Left kidney (tissue), 2 donors: Measurements from ENCODE around the gene DYSF. TPM values are rescaled to one million over a fixed set of nuclear protein-coding genes. Genes with fewer than 3 reads are reported as not detected.
"Not testable (repeated sequence)": the region's sequence is repeated elsewhere in the genome, so short reads cannot be mapped to it uniquely, and the experiment has no call there.

Experiments
- DNase-seq: peaks from one replicate; pipeline ENCODE4 v3.0.0-alpha.2; 2013
- polyA plus RNA-seq: library from polyadenylated mRNA; unstranded; fragments of 120-200 nt; gene quantifications from one replicate; pipeline ENCODE4 v1.2.1, GENCODE V29; 2013; ENCODE audit not compliant: insufficient read length

The DYSF gene
- polyA plus RNA-seq, 1 donor: 15.4 TPM

DNA sequence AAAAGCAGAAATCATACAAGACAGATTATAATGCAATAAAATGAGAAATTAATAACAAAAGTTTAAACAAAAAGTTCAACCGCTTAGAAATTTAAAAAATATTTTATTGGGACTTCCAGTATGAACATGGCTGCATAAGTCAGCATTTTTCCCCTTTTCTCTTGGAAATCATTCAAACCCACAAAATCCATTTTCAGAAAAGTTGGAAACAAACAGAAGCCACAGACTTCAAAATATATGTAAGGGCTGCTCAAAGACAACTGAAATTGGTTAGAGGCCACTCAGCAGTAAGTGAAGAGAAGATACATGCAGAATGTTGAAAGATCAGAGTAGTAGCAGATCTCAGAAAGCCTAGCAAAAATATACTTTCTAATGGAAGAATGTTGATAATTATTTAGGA is 194.0 kb downstream of the DYSF start:
- DNase-seq: no peak

DNA sequence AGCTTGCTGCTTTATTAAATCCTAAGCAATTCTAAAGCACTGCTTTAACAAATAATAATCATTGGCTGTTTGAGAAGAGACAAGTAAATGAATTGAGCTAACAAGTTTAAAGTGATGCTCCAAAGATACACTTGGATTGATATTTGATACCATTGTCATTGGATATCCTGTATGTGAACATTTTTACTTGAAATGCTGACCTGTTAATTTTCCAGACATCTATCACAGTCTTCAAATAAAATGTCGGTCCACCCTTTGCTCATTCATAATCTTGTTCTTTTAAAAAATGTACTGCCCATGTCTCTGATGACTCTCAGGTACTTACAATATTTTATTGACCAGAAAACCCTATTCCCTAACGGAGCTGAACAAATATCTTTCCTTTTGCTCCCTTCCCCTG is 202.1 kb downstream of the DYSF start:
- DNase-seq: no peak

DNA sequence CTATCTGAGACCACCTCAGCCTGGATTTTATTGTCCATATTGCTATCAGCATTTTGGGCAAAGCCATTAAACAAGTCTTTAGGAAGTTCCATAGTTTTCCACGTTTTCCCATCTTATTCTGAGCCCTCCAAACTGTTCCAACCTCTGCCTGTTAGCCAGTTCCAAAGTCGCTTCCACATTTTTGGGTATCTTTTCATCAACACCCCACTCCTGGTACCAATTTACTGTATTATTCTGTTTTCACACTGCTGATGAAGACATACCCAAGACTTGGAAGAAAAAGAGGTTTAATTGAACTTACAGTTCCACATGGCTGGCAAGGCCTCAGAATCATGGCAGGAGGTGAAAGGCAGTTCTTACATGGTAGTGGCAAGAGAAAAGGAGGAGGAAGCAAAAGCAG is 204.9 kb downstream of the DYSF start:
- not testable (repeated sequence) for DNase-seq

DNA sequence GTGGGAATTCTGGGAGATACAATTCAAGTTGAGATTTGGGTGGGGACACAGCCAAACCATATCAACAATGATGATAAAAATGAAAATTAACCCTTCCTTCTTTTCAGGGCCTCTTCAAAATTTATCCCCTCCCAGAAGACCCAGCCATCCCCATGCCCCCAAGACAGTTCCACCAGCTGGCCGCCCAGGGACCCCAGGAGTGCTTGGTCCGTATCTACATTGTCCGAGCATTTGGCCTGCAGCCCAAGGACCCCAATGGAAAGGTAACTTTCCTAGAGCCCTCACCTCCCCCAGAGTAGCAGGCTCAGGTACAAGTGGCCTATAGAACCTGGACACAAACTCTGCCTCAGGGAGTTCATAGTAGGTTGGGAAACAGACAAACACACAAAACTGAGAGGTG is 205.4 kb downstream of the DYSF start:
- DNase-seq: no peak

DNA sequence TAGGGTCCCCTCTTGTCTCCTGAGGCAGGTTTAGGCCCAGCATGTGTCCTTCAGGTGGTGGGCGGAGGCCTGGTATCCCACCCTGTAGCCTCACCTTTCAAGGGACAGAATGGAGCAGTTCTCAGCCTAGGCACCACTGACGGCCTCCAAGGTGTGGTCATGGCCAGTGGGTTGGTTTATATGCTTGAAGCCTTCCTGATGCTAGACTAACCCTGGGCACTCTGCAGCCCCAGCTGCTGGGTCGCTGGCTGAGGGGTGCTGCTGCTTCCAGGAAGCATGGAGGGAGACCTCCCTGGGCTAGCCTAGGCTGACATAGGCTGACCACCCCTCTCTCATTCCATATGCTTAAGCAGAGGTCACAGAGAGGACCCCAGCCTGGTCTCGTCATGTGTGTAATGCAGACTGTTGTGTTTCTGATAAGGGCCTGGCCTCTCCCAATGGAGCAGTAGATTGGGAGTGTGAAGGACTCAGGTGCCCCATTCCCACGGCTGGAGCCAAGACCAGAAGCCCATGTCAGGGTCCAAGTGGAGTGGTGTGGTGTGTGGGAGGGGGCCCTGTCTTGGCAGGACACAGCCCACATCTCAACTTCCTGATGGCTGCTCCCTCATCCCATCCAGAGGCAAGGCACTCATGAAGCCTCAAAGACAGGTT is 206.6 kb downstream of the DYSF start:
- DNase-seq: no peak

DNA sequence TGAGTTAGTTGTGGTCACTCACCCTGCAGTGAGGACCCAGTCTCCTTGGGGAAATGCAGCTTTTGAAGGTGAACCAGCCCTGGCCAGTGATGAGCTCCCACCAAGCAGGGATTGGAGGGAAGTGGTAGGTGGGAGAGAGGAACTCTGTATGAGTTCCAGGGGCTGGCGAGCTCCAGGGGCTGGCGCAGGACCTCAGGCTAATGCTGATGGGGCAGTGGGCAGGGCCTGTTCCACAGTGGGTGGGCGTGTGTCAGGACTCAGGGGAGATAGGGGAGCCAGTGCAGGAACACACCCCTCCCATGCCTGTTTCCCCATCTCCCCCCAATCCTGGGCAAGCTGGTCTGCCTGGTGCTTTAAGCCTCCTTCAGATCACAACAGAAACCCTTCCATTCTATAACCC is 208.4 kb downstream of the DYSF start:
- no peak for DNase-seq

DNA sequence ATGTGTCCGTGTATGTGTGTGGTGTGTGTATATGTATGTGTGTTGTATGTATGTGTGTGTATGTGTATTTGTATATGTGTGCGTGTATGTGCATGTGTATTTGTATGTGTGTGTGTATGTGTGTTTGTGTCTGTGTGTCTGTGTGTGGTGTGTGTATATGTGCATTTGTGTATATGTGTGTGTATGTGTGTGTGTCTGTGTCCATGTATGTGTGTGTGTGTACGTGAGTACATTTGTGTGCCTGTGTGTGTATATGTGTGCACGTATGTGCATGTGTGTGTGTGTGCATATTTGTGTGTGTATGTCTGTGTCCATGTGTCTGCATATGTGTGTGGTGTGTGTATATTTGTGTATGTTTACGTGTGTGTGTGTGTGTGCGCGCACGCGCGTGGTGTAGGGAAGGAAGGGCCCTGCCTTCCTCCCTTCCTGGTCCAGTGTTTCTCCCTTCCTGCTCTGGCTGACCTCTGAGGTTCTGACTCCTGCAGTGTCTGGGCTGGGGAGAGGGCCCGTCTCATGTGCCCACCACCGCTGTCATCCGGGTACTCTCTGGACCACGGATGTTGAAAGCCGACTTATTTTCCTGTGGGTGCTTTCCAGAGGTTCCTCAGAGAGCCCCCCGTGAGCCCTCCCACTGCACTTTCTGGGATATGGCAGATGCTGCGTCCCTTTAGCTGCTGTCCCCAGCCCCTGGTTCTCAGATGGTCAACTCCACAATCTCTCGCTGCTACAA is 209.5 kb downstream of the DYSF start:
- DNase-seq: no peak

DNA sequence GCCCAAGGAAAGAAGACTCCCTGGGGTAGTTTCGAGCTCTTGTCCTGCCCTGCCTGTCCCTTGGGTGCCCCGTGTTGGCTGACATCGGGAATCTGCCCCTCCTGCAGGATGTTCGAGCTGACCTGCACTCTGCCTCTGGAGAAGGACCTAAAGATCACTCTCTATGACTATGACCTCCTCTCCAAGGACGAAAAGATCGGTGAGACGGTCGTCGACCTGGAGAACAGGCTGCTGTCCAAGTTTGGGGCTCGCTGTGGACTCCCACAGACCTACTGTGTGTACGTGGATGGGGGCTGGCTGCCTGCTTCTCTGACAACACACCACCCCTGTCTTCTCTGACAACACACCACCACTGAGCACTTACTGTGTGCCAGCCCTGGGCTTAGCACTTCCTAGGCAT is 210.8 kb downstream of the DYSF start:
- no peak for DNase-seq

DNA sequence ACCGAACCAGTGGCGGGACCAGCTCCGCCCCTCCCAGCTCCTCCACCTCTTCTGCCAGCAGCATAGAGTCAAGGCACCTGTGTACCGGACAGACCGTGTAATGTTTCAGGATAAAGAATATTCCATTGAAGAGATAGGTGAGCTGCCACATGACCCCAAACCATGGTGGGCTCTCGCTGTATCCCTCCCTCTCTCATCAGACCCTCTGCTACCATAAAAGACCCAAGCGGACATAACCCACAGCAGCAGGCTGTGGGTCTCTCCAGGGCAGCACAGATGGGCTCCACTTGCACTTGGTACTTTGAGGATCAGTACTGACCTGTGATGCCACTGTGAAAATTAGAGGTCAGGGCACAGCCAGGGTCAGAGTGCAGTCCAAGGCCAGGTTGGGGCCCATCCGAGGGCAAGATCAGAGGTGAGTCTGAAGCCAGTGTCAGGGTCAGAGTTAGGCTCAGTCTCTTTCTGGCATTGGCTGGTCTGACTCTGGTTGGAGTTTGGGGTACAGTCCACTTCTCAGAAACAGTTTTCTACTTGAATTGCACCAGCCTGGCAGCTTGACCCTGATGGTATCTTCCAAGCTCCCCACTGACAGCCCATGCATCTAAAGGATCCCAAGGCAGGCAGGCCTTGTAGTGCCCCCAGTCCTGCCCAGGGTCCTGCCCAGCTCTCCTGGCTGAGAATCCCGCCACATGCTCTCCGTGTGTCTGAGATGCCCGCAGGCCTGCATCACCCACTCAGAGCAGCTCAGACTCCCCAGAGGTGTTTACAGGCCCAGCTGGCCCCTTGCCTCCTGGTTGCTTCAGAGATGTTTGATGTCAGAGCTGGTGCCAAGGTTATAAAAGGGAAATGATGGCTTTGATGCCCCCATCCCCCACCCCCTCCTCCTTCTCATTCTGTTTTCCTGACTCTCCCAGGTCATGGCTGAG is 212.1 kb downstream of the DYSF start:
- DNase-seq: no peak

DNA sequence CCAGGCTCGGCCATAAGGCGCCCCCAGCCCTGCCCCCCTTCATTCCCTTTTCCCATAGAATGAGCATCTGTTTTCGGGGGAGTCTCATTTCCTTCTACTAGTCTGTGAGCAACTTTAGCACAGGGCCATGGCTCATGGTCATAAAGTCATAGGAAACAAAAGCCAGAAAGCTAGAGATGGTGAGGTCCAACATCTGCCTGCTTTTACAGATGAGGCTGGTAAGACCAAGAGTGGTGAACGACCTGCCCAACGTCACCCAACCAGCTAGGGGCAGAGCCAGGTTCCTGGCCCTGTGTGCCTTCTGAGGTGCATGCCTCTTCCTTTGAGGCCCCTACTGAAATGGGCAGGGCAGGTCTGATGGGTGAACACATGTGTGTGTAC is 212.7 kb downstream of the DYSF start:
- no peak for DNase-seq

DNA sequence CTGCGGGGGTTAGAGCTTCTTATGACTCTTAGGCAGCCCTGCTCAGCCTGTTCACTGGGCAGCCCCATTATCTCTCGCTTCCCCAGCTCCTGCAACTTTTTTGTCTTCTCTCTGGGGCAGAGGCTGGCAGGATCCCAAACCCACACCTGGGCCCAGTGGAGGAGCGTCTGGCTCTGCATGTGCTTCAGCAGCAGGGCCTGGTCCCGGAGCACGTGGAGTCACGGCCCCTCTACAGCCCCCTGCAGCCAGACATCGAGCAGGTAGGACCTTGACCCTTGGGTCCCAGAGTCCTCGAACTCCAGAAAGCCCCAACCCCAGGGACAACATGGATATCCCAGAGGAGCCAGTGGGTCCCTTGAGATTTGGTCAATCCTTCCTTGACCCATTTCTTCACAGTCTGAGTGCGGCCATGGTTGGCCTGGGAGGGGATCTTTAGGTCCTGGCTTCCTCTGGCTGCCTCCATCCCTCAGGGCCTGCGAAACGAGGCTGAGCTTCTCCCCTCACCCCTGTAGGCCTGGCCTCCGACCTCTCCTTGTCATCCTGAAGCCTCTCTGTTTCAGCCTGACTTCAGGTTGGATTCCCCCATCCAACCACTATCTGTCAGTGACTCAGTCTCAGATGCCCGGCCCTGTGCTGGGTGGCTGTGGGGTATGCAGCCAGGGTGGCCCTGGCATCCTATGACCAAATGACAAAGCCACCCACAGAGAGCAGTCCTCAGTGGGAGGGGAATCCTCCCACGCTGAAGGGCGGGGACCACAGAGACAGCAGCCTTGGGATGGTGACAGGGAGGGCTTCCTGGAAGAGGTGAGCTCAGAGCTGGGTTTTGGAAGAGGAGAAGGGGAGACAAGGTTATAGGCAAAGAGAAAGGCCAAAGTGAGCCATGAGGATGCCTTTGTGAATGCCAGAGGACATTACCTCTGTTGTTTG is 214.2 kb downstream of the DYSF start:
- no peak for DNase-seq

DNA sequence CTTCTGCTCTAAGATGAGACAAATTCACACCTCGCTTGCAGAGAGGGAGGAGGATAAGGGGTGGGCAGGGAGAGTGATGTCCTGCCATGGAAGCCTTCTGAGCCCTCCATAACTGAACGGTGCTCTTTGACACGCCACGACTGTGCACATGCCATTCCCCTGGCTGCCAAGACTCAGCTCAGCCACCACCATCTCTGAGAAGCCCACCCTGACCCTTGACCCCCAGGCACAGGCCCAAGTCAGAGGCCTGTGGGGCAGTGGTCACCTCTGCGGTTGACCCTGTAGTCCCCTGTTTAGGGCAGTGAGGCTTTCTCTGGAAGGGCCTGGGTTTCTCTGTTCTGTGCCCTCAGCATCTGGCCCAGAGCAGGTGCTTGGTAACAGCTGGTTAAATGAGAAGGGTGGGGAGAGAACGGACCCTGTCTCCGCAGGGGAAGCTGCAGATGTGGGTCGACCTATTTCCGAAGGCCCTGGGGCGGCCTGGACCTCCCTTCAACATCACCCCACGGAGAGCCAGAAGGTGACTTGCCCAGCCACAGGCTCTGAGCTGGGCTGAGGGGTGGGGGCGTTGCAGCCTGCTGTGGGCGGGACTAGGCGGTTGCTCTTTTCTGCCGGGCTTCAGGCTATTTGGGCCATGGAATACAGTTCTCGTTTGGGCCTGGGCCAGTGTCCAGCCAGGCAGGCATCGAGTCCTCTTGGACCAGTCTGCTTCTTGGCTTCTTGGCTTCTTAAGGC is 215.1 kb downstream of the DYSF start:
- no peak for DNase-seq

DNA sequence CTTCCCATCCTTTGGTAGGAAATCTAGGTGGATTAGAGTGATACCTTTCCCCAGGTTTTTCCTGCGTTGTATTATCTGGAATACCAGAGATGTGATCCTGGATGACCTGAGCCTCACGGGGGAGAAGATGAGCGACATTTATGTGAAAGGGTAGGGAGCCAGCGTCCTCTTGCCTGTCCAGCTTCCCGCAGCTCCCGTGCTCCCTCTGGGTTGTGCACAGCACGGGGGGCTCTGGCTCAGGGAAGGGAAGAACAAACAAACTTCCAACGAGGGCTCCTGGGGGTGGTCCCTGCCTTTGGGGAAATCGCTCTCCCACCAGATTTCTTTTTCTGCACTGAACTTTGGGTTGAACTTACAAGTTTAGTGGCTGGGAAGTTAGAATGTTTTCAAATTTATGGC is 215.7 kb downstream of the DYSF start:
- DNase-seq: no peak

DNA sequence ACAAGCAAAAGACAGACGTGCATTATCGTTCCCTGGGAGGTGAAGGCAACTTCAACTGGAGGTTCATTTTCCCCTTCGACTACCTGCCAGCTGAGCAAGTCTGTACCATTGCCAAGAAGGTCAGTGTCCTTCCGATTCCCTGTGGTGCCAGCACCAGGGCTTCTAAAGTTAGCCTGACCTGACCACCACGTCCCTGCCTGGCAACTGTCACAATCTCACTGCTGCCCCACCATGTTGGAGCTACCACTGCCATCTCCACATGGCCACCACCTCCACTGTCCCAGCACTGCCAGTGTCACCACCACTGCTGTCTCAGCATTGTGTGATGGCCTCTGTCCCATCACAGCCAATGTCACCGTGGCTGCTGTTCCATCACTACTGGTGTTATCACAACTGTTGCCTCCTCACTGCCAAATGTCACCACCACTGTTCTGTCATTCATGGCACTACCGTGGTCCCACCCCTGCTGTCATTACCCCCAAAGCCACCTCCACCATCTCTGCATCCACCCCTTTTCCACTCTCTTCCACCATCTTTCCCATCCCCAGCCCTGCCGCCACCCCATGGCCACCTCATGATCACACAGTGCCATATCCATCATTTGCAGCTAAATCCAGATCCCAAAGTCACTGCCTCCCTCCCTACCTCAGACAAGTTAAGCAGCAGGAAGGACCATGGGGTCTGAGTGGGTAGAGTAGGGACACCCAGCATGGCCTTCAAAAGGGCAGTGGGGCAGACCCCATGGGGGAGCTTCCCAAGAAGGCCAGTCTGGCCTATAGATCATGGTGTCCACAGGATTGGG is 216.5 kb downstream of the DYSF start:
- no peak for DNase-seq

DNA sequence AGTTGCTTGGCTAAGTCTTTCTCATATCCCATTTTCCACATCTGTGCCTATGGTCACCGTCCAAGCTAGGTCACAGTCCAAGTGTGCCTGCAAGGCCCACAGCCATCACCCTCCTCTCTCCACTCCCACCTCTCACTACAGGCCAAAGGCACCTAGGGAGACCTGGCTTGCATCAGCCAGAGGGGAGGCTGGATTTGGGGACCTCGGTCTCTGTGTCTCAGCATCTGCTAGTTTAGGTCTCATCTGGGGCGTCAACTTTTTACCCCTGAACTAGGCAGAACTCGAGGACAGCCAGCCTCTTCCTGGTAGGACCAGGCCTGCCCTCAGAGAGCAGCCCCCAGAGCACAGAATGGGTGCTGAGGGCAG is 217.1 kb downstream of the DYSF start:
- no peak for DNase-seq

DNA sequence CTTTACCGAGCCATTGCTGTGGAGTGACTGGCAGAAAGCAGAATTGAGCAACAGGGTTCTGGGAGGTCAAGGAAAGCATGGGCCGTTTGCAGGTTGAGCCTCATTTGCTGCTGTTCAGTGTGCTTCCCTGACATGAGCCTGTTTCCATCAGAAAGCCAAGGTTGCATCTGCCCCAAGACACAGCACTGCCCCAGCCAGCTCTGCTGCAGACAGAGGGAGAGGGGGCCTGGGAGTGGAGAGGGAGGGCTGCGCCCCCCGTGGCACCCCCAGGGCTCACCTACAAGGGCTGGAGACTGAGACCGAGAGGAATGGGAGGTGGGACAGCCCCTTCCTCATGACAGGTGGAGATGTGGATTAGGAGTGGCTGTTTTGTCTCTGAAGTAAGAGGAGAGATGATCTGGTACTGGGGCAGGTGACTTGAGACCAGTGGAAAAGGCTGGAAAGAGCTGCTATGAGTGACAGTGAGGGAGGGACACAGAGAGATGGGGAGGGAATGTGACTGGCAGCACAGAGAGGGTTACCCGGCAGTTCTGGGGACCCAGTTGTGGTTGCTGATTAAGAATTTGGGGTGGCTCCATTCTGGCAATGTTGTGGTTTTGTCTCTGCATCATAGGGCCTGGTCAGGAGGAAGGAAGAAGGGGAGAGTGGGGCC is 218.0 kb downstream of the DYSF start:
- no peak for DNase-seq

DNA sequence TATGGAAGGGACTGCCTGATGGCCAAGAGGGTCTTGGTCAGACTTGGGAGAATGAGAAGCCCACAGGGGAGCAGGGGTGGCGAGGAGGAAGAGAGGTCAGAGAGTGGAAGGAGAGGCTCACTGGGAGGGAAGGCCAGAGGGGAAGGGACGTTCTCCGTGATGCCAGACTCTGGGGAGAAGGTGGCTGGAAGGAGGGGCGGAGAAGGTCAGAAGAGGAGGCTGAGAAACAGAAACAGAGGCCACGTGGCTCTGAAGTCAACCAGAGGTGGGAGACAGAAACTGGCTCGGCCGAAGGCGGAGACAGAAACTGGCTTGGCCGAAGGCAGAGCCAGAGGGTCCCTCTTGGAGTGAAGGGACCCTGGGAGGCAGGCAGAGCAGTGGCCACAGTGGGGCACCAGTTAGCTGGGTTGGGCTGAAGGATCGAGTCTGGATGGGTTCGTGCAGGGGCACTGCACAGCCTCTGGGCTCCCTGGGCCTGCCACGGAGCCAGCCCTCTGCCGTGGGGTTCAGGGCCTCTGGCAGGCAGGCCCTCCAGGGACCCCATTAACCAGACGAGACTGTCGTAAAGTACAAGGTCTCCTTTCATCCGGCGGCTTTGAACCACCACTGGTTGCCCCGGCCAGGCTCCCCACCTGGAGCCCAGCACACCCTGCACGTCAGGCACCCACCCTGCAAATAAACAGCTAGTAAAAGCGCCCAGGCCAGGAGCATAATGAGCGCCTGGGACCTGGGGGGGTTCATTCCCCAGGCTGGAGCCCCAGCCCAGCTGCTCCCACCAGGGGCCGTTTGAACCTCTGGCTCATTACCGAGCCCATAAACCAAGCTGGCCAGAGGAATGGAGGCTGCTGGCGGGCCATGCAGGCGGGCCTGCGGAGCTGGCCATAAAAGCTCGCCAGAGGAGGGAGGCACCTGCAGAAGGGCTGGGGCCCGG is 218.8 kb downstream of the DYSF start:
- no peak for DNase-seq
